Subcutaneous adipose tissue (tissue), 4 donors: ENCODE results near the gene RASSF4. TPM values are rescaled to one million over a fixed set of nuclear protein-coding genes. Genes with fewer than 3 reads are reported as not detected.

Source experiments
- CTCF ChIP-seq: fragments of 450-650 bp; IDR thresholded peaks from one replicate; pipeline ENCODE4 v1.5.1; 2016; ENCODE audit warnings: low read depth, mild to moderate bottlenecking, control low read depth, antibody characterized with exemption, moderate library complexity
- total RNA-seq, 4 donors: library from RNA; depleted of rRNA; stranded (reverse); fragments of >200 nt; gene quantifications; one replicate each; pipeline ENCODE4 v1.1.0, GENCODE V29; 2016

The RASSF4 gene
- total RNA-seq, 4 donors from 2014 or later, result 81.0 to 346 (median 156) TPM

GRCh38 chr10:44961931-44962750 lies 2.5 kb downstream of the RASSF4 start:
- no peak for TF ChIP-seq CTCF

GRCh38 chr10:44962870-44963738 lies 3.5 kb downstream of the RASSF4 start:
- TF ChIP-seq CTCF, result no peak

- no peak for TF ChIP-seq CTCF
These were observed 4.4 kb downstream of the RASSF4 start for GRCh38 chr10:44963772-44964633.

GRCh38 chr10:44965104-44965503 lies 5.5 kb downstream of the RASSF4 start:
- TF ChIP-seq CTCF, result no peak

GRCh38 chr10:44965651-44966097 lies 6.1 kb downstream of the RASSF4 start:
- TF ChIP-seq CTCF, result no peak

- no peak for TF ChIP-seq CTCF
These were observed 6.7 kb downstream of the RASSF4 start for GRCh38 chr10:44966129-44966815.
